Skeletal muscle satellite cell (primary cell): ENCODE data around the gene FLT3.
A peak's percentile ranks its signal among the peaks of the same experiment; 100 is the strongest.

Source experiments
- H3K27me3 ChIP-seq: 2 replicates; pipeline ENCODE4 v1.7.0; 2013; ENCODE audit warnings: low read length; ENCODE audit not compliant: control insufficient read depth, insufficient read depth
- H3K36me3 ChIP-seq: 2 replicates; pipeline ENCODE4 v1.7.0; 2013; ENCODE audit warnings: mild to moderate bottlenecking, control low read depth, low read length; ENCODE audit not compliant: insufficient read depth
- H3K4me1 ChIP-seq: 2 replicates; pipeline ENCODE4 v1.7.0; 2013; ENCODE audit warnings: low read length; ENCODE audit not compliant: control insufficient read depth, insufficient read depth
- H3K4me2 ChIP-seq: 2 replicates; pipeline ENCODE4 v1.7.0; 2013; ENCODE audit warnings: mild to moderate bottlenecking, low read length
- H3K4me3 ChIP-seq: 2 replicates; pipeline ENCODE4 v1.7.0; 2013; ENCODE audit warnings: low read length
- H3K9ac ChIP-seq: 2 replicates; pipeline ENCODE4 v1.7.0; 2013; ENCODE audit warnings: mild to moderate bottlenecking, low read depth, low read length, moderate library complexity
- H3K9me3 ChIP-seq: replicated peaks from 2 replicates; pipeline ENCODE4 v1.7.0; 2013; ENCODE audit warnings: mild to moderate bottlenecking, control low read depth, low read length

Gene FLT3

GRCh38 chr13:27991881-27992280 is 108.5 kb downstream of the FLT3 start:
- H3K9me3 ChIP-seq, result no peaks in the 10 kb centered on the region
- H3K4me2 ChIP-seq, result no peak overlapping the region
- H3K4me3 ChIP-seq, result no peak overlapping the region
- H3K27me3 ChIP-seq, result peaks cover 23% of the 10 kb centered on the region
- H3K36me3 ChIP-seq, result no peaks in the 10 kb centered on the region
- no peaks in the 10 kb centered on the region for H3K4me1 ChIP-seq
- H3K9ac ChIP-seq, result no peak overlapping the region

- no peaks in the 10 kb centered on the region for H3K36me3 ChIP-seq
- peaks cover 39% of the 10 kb centered on the region for H3K27me3 ChIP-seq
- no peak within 1 kb of the TSS for H3K9ac ChIP-seq
- no peaks in the 10 kb centered on the region for H3K9me3 ChIP-seq
- no peaks in the 10 kb centered on the region for H3K4me1 ChIP-seq
- no peak within 1 kb of the TSS for H3K4me2 ChIP-seq
- H3K4me3 ChIP-seq, result no peak within 1 kb of the TSS
Measured at GRCh38 chr13:27988520-27988919, 111.9 kb downstream of the FLT3 start, which contains the start of gene URAD. TSS of gene URAD (minus strand) at chr13:27988693. CDS start at chr13:27988637, 56 bp downstream.

GRCh38 chr13:27985600-27985999 is 114.8 kb downstream of the FLT3 start:
- H3K27me3 ChIP-seq, result peaks cover 55% of the 10 kb centered on the region
- no peak overlapping the region for H3K4me2 ChIP-seq
- no peak overlapping the region for H3K9ac ChIP-seq

GRCh38 chr13:27982361-27982760 is 118.0 kb downstream of the FLT3 start:
- no peak overlapping the region for H3K4me2 ChIP-seq
- no peaks in the 10 kb centered on the region for H3K36me3 ChIP-seq
- peaks cover 75% of the 10 kb centered on the region for H3K27me3 ChIP-seq
- H3K9me3 ChIP-seq, result no peaks in the 10 kb centered on the region
- H3K9ac ChIP-seq, result no peak overlapping the region
- H3K4me1 ChIP-seq, result no peaks in the 10 kb centered on the region
- no peak overlapping the region for H3K4me3 ChIP-seq

More at GRCh38 chr13:27985600-27985999, 114.8 kb downstream of the FLT3 start:
- H3K9me3 ChIP-seq, result no peaks in the 10 kb centered on the region
- no peak overlapping the region for H3K4me3 ChIP-seq
- H3K4me1 ChIP-seq, result no peaks in the 10 kb centered on the region
- H3K36me3 ChIP-seq, result no peaks in the 10 kb centered on the region

- Histone ChIP-seq H3K9ac (no peak overlapping the region), H3K4me3 (no peak overlapping the region), H3K36me3 (no peaks in the 10 kb centered on the region), H3K4me2 (no peak overlapping the region), H3K27me3 (peaks cover 76% of the 10 kb centered on the region), H3K9me3 (no peaks in the 10 kb centered on the region), H3K4me1 (no peaks in the 10 kb centered on the region)
Measured at GRCh38 chr13:27981006-27981708, 119.2 kb downstream of the FLT3 start.

GRCh38 chr13:27980280-27980998 is 119.9 kb downstream of the FLT3 start:
- no peaks in the 10 kb centered on the region for H3K9me3 ChIP-seq
- H3K4me2 ChIP-seq, result no peak overlapping the region
- no peak overlapping the region for H3K4me3 ChIP-seq
- H3K36me3 ChIP-seq, result no peaks in the 10 kb centered on the region
- peaks cover 77% of the 10 kb centered on the region for H3K27me3 ChIP-seq
- no peak overlapping the region for H3K9ac ChIP-seq
- H3K4me1 ChIP-seq, result no peaks in the 10 kb centered on the region

GRCh38 chr13:27979765-27980279 is 120.6 kb downstream of the FLT3 start:
- Histone ChIP-seq H3K27me3 (peaks cover 82% of the 10 kb centered on the region), H3K36me3 (no peaks in the 10 kb centered on the region), H3K4me3 (no peak overlapping the region), H3K4me2 (no peak overlapping the region), H3K4me1 (no peaks in the 10 kb centered on the region), H3K9ac (no peak overlapping the region), H3K9me3 (no peaks in the 10 kb centered on the region)

GRCh38 chr13:27979001-27979643 is 121.3 kb downstream of the FLT3 start:
- Histone ChIP-seq H3K4me1 (no peaks in the 10 kb centered on the region), H3K4me2 (no peak overlapping the region), H3K9me3 (no peaks in the 10 kb centered on the region), H3K9ac (no peak overlapping the region), H3K36me3 (no peaks in the 10 kb centered on the region), H3K27me3 (peaks cover 88% of the 10 kb centered on the region), H3K4me3 (no peak overlapping the region)

- H3K27me3 ChIP-seq, result peaks cover 91% of the 10 kb centered on the region
- H3K36me3 ChIP-seq, result no peaks in the 10 kb centered on the region
Measured at GRCh38 chr13:27978301-27978968, 121.9 kb downstream of the FLT3 start.

GRCh38 chr13:27977476-27978300 is 122.7 kb downstream of the FLT3 start:
- no peak overlapping the region for H3K4me3 ChIP-seq
- no peak overlapping the region for H3K9ac ChIP-seq
- no peaks in the 10 kb centered on the region for H3K36me3 ChIP-seq
- peak overlapping the region; percentile 19 for H3K4me2 ChIP-seq
- no peaks in the 10 kb centered on the region for H3K4me1 ChIP-seq
- H3K27me3 ChIP-seq, result peaks cover 93% of the 10 kb centered on the region
- H3K9me3 ChIP-seq, result no peaks in the 10 kb centered on the region

More at GRCh38 chr13:27978301-27978968, 121.9 kb downstream of the FLT3 start:
- no peaks in the 10 kb centered on the region for H3K4me1 ChIP-seq
- no peaks in the 10 kb centered on the region for H3K9me3 ChIP-seq
- H3K9ac ChIP-seq, result no peak overlapping the region
- H3K4me3 ChIP-seq, result no peak overlapping the region
- peak overlapping the region; percentile 19 for H3K4me2 ChIP-seq
